Keratinocyte (primary cell): ENCODE measurements around the gene TAF6. TPM values are rescaled to one million over a fixed set of nuclear protein-coding genes. Genes with fewer than 3 reads are reported as not detected.

Source experiments
- DNase-seq: peaks from one replicate; pipeline ENCODE4 v3.0.0-alpha.2; 2011; ENCODE audit warnings: low read depth, missing footprints, low spot score
- FAIRE-seq: peaks from 2 replicates; lab custom pipeline; 2011; peaks lifted over from hg19 to GRCh38; lab: Jason Lieb, UNC
- H2AFZ ChIP-seq: 2 replicates; pipeline ENCODE4 v1.6.0; 2012; ENCODE audit warnings: low read length, control low read depth, inconsistent platforms; ENCODE audit not compliant: control insufficient read depth
- H3K27ac ChIP-seq: 2 replicates; pipeline ENCODE4 v1.5.1; 2011; ENCODE audit warnings: low read length; ENCODE audit not compliant: control insufficient read depth, insufficient read depth
- H3K27me3 ChIP-seq: 3 replicates; pipeline ENCODE4 v1.6.0; 2011; ENCODE audit warnings: low read length; ENCODE audit not compliant: control insufficient read depth, insufficient read depth; ENCODE audit errors: extremely low read depth
- H3K36me3 ChIP-seq, 2 experiments: 2 replicates in 1 of 2; 3 replicates in 1 of 2; pipeline ENCODE4 v1.5.1; 2011; ENCODE audit warnings: low read length in 2 of 2, mild to moderate bottlenecking in 1 of 2; ENCODE audit not compliant: control insufficient read depth in 2 of 2, insufficient read depth in 2 of 2; ENCODE audit errors: extremely low read depth in 1 of 2
- H3K4me1 ChIP-seq: 3 replicates; pipeline ENCODE4 v1.5.1; 2011; ENCODE audit warnings: low read length; ENCODE audit not compliant: control insufficient read depth, insufficient read depth; ENCODE audit errors: extremely low read depth
- H3K4me2 ChIP-seq: 3 replicates; pipeline ENCODE4 v1.6.0; 2011; ENCODE audit warnings: low read depth, low read length; ENCODE audit not compliant: control insufficient read depth, insufficient read depth; ENCODE audit errors: extremely low read depth
- H3K4me3 ChIP-seq, 3 experiments: fragments of 200-600 bp in 1 of 3; sonication (generic) in 1 of 3; 2 replicates in 2 of 3; 3 replicates in 1 of 3; pipeline ENCODE4 v1.5.1; 2011 to 2016; ENCODE audit warnings: low read length in 3 of 3, mild to moderate bottlenecking in 3 of 3, control low read depth in 2 of 3, inconsistent platforms in 1 of 3, low read depth in 1 of 3, mixed read lengths in 1 of 3, mixed run types in 1 of 3, moderate library complexity in 1 of 3; ENCODE audit not compliant: control insufficient read depth in 2 of 3, insufficient read depth in 2 of 3; ENCODE audit errors: extremely low read depth in 1 of 3
- H3K79me2 ChIP-seq: 2 replicates; pipeline ENCODE4 v1.6.0; 2012; ENCODE audit warnings: low read length; ENCODE audit not compliant: control insufficient read depth, insufficient read depth
- H3K9ac ChIP-seq: 3 replicates; pipeline ENCODE4 v1.6.0; 2011; ENCODE audit warnings: low read length; ENCODE audit not compliant: control insufficient read depth, insufficient read depth; ENCODE audit errors: extremely low read depth
- H3K9me1 ChIP-seq: 3 replicates; pipeline ENCODE4 v1.6.0; 2011; ENCODE audit warnings: low read length; ENCODE audit not compliant: control insufficient read depth, insufficient read depth; ENCODE audit errors: extremely low read depth
- H3K9me3 ChIP-seq: 2 replicates; pipeline ENCODE4 v1.5.1; 2012; ENCODE audit warnings: low read depth, low read length; ENCODE audit not compliant: control insufficient read depth
- H4K20me1 ChIP-seq: 3 replicates; pipeline ENCODE4 v1.6.0; 2011; ENCODE audit warnings: low read length; ENCODE audit not compliant: control insufficient read depth, insufficient read depth; ENCODE audit errors: extremely low read depth
- CTCF ChIP-seq, 3 experiments: IDR thresholded peaks in 1 of 3; conservative IDR thresholded peaks in 1 of 3; optimal IDR thresholded peaks in 1 of 3; 2 replicates in 2 of 3; 3 replicates in 1 of 3; pipeline versions ENCODE3 to v1.5.1; 2011; ENCODE audit warnings: low read length in 3 of 3, mild to moderate bottlenecking in 3 of 3, moderate library complexity in 2 of 3, control low read depth in 1 of 3, inconsistent platforms in 1 of 3; ENCODE audit not compliant: insufficient read depth in 2 of 3; ENCODE audit errors: extremely low read depth in 1 of 3
- EZH2 ChIP-seq: IDR thresholded peaks from one replicate; pipeline ENCODE4 v1.6.1; 2012; ENCODE audit warnings: inconsistent platforms, mild to moderate bottlenecking, low read length, moderate library complexity
- dilution Hi-C: fragments of 300-500 bp; cut with MboI; formaldehyde crosslinking; loops from one replicate; pipeline ENCODE4 v1.7.0; 2020; ENCODE audit warnings: low sequenced_read_pairs; ENCODE audit not compliant: extremely low pct_ligation_motif_present
- polyA plus RNA-seq, 5 experiments: library from polyadenylated mRNA; depleted of rRNA in 3 of 5; stranded (reverse) in 3 of 5; stranded (forward) in 1 of 5; unstranded in 1 of 5; fragments of >200 nt; gene quantifications; 1 replicate in 1 of 5; 2 replicates in 3 of 5; 3 replicates in 1 of 5; pipeline versions ENCODE4 v1.2.1 to v1.2.3, GENCODE V29; 2011 to 2012; ENCODE audit warnings: missing spikeins in 2 of 5, low read depth in 1 of 5, low replicate concordance in 1 of 5

Gene TAF6
- polyA plus RNA-seq, 1 donor (not counting 4 experiments of a cell fraction or from before 2014, with no cell fraction given) = 7.6 TPM

DNA sequence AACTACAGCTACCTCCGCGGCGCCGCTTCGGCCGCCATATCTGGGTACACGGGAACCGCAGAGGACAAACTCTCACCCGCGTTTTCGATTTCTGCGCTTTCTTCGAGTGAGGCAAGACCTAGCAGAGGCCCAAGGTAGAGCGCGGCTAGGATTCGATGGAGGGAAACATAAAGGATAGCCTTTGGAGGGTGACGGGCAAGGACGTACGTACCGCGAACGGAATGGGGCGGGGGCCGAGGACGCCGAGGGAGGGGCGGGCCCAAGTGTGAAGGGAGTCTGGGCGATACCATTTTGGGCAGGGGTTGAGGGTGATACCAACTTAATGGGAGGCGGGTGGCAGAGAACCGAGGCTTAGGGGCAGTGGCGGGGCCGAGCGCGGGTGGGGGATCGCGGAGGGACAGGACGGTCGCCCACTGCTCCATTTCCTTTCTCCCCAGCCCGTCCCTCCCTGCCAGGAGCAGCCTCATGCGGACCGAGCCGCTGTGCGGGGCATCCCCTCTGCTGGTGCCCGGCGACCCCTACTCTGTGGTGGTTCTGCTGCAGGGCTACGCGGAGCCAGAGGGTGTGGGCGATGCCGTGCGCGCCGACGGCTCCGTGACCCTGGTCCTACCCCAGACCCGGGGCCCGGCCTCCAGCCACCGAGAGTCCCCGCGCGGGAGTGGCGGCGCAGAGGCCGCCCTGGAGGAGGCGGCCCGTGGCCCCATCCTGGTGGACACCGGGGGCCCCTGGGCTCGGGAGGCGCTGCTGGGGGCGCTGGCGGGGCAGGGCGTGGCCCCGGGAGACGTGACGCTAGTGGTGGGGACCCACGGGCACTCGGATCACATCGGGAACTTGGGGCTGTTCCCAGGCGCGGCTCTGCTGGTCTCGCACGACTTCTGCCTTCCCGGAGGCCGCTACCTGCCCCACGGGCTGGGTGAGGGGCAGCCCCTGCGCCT is 8.0 kb upstream of the TAF6 start, which contains the start of gene MBLAC1:
Gene MBLAC1, plus strand, starts transcription at position 37 of the 935 bp plus-strand sequence. Its CDS starts 429 bp downstream, at position 466.
- FAIRE-seq (peak; percentile 9), DNase-seq (no peak)
- TF ChIP-seq EZH2 (no peak), CTCF (optimal IDR thresholded peaks at IDR 0.05 in 1 of 3, IDR thresholded peaks at IDR 0.05 in 1 of 3, conservative IDR thresholded peaks at IDR 0.05 in 1 of 3; ENCODE audit: extremely low read depth in 1 of 3, insufficient read depth in 2 of 3, low read length in 3 of 3) (no peak)
- no peaks in the 10 kb centered on the region for H3K27me3 ChIP-seq
- peak within 1 kb of the TSS; percentile 97 for H3K27ac ChIP-seq
- peaks cover 10% of the 10 kb centered on the region for H3K4me1 ChIP-seq
- no peaks in the 10 kb centered on the region for H3K9me3 ChIP-seq
- no peaks in the 10 kb centered on the region for H3K79me2 ChIP-seq
- peak within 1 kb of the TSS; percentile 97 for H3K9ac ChIP-seq
- no peaks in the 10 kb centered on the region for H3K9me1 ChIP-seq
- H3K4me2 ChIP-seq = peak within 1 kb of the TSS; percentile 72
- peak within 1 kb of the TSS; percentile 89 to 96 (median 94) for H3K4me3 ChIP-seq
- no peaks in the 10 kb centered on the region for H4K20me1 ChIP-seq
- dilution Hi-C loops = no loop called here
- H3K36me3 ChIP-seq = peaks cover 0 to 2% of the 10 kb centered on the region in 2 experiments
- H2AFZ ChIP-seq = peak within 1 kb of the TSS; percentile 99

DNA sequence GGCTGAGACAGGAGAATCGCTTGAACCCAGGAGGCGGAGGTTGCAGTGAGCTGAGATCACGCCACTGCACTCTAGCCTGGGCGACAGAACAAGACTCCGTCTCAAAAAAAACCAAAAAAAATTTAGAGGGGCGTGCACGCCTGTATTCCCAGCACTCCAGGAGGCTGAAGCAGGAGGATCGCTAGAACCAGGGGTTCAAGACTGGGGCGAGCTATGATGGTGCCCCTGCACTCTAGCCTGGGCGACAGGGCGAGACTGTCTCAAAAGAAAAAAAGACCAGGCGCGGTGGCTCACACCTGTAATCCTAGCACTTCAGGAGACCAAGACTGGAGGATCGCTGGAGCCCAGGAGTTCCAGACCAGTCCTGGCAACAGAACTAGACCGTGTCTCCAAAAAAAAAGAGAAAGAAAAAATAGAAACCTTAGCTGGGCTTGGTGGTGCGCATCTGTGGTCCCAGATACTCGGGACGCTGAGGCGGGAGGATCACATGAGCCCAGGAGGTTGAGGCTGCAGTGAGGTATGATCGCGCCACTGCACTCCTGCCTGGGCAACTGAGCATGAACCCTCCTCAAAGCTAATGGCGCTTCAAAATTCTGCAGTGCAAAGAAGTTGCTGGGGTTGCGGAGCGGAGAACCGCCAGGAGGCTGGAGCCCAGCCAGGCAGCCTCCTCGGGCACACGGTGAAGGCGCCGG is 7.2 kb upstream of the TAF6 start:
- Histone ChIP-seq H3K9me3 (no peaks in the 10 kb centered on the region), H3K36me3 (peaks cover 0 to 2% of the 10 kb centered on the region in 2 experiments), H3K9me1 (no peaks in the 10 kb centered on the region), H2AFZ (peak overlapping the region; percentile 99), H3K79me2 (no peaks in the 10 kb centered on the region), H3K27ac (peak overlapping the region; percentile 97), H3K4me3 (peak overlapping the region; percentile 89 to 96 (median 94)), H3K27me3 (no peaks in the 10 kb centered on the region), H3K4me2 (peak overlapping the region; percentile 72), H3K9ac (peak overlapping the region; percentile 97), H3K4me1 (peaks cover 10% of the 10 kb centered on the region), H4K20me1 (no peaks in the 10 kb centered on the region)
- TF ChIP-seq EZH2 (no peak), CTCF (optimal IDR thresholded peaks at IDR 0.05 in 1 of 3, IDR thresholded peaks at IDR 0.05 in 1 of 3, conservative IDR thresholded peaks at IDR 0.05 in 1 of 3; ENCODE audit: extremely low read depth in 1 of 3, insufficient read depth in 2 of 3, low read length in 3 of 3) (no peak)
- dilution Hi-C loops = no loop called here
- DNase-seq = no peak
- FAIRE-seq = no peak
